D721Med (cell line): ENCODE measurements around the gene DNAH2.

ENCODE experiments used
- DNase-seq: peaks from one replicate; pipeline ENCODE4 v3.0.0; 2011; ENCODE audit warnings: low spot score; ENCODE audit not compliant: insufficient read length
- FAIRE-seq: peaks from 2 replicates; lab custom pipeline; 2011; peaks lifted over from hg19 to GRCh38; lab: Jason Lieb, UNC
- CTCF ChIP-seq: IDR thresholded peaks from 2 replicates; pipeline ENCODE4 v1.5.1; 2012; ENCODE audit warnings: mild to moderate bottlenecking, control low read depth; ENCODE audit not compliant: insufficient read depth; ENCODE audit errors: missing control alignments

Gene DNAH2

GRCh38 chr17:7684851-7685532 is 32.6 kb upstream of the DNAH2 start:
- FAIRE-seq (no peak), DNase-seq (no peak)

GRCh38 chr17:7685533-7686221 is 31.9 kb upstream of the DNAH2 start:
- peak; percentile 68 for DNase-seq
- FAIRE-seq, result no peak
- no peak for TF ChIP-seq CTCF

More at GRCh38 chr17:7684851-7685532, 32.6 kb upstream of the DNAH2 start:
- no peak for TF ChIP-seq CTCF

- DNase-seq, result no peak
- FAIRE-seq, result no peak
- TF ChIP-seq CTCF, result no peak
Measured at GRCh38 chr17:7686222-7687071, 31.1 kb upstream of the DNAH2 start.

- DNase-seq (no peak), FAIRE-seq (peak; percentile 32)
- no peak for TF ChIP-seq CTCF
Measured at GRCh38 chr17:7687072-7687907, 30.3 kb upstream of the DNAH2 start, which contains the start of gene TP53. Gene TP53, minus strand, starts transcription at chr17:7687490. Its CDS starts 10,896 bp downstream, at chr17:7676594.

- FAIRE-seq (no peak), DNase-seq (peak; percentile 61)
- peak; percentile 73 for TF ChIP-seq CTCF
Measured at GRCh38 chr17:7687908-7688807, 29.4 kb upstream of the DNAH2 start, which contains the start of gene WRAP53. Gene WRAP53, plus strand, starts transcription at chr17:7688477. Its CDS starts 172 bp downstream, at chr17:7688649.
